GM03348 (cell line): ENCODE measurements around the gene RYR2.

ENCODE experiments used
- DNase-seq: peaks from one replicate; pipeline ENCODE4 v3.0.0; 2012; ENCODE audit warnings: low spot score

RYR2 gene

DNA sequence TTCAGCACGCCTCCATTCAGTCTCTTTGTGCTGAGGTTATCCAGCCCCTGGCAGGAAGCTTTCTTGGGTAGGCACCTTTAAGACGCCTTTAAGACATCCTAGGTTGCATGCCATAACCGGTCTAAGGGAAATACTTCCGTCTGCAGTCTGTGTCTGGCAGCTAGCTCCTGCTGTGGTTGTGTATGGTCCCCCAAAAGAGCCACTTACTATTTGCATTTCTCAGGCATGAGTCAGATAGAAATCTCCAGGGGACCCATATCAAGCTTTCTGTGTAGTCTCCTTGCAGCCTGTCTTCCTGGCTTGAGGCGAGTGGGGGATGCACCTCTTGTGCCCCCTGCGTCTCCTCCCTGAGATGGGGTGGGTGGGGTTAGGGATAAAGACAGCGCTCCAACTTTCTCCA is 10.0 kb upstream of the RYR2 start:
- DNase-seq = no peak

DNA sequence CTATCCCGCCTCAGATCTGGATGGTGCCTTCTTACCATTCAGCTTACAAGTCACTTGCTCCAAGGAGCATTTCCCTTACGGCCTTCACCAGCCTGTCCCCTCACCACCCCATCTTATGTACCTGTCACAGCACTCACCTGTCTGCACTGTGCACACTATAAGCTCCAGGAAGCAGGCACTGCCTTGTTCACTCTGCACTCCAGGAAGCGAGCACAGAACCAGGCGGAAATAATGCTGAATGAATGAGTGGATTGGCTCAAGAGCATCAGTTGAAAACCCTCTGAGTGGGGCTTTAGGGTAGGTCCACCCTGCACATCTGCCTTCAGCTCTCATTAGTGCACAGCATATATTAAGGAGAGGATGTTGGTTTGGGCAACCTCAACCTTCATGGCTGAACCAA is 8.9 kb upstream of the RYR2 start:
- DNase-seq = no peak

DNA sequence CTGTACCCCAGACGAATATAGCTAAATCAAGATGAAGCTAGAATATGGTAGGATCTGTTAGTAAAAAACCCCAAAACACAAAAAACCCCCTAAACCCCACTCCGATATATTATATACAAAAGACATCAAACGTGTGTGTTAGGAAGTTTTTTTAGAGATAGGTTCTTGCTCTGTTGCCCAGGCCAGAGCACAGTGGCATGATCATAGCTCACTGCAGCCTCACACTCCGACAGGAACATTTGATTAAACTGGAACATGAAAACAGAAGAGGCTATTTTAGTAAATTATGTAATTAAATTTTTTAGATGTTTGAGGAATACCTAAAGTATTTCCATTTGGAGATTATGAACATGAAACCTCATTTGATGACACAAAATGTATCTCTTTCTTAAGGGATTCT is 8.2 kb upstream of the RYR2 start:
- no peak for DNase-seq

DNA sequence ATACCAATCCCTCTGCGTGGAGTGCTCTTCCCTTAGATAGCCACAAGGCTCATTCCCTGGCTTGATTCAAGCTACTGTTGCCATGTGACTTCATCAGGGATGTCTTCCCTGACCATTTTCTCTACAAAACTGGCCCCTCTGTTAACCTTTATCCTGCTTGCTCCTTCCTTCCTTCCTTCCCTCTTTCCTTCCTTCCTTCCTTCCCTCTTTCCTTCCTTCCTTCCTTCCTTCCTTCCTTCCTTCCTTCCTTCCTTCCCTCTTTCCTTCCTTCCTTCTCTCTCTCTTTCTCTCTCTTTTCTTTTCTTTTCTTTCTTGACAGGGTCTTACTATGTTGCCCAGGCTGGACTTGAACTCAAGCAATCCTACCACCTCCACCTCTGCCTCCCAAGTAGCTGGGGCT is 6.2 kb upstream of the RYR2 start:
- no peak for DNase-seq

DNA sequence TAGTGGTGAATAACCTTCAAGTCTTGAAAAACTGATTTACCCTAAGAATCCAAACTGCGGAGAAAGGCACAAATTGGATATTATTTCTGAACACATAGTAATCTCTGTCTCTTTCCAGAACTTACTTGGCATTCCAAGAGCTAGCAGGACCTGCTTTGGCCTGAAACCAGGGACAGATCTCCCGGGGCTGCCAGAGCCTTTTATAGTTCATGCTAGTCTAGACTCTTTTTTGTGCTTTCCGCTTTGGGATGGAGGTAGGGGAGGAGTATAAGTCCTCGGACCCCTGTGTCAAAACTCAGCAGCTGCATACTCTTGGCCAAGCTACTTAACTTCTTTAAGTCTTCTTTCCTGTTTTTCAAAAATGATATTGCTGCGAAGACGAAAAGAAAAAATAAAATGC is 3.8 kb upstream of the RYR2 start:
- DNase-seq = no peak

DNA sequence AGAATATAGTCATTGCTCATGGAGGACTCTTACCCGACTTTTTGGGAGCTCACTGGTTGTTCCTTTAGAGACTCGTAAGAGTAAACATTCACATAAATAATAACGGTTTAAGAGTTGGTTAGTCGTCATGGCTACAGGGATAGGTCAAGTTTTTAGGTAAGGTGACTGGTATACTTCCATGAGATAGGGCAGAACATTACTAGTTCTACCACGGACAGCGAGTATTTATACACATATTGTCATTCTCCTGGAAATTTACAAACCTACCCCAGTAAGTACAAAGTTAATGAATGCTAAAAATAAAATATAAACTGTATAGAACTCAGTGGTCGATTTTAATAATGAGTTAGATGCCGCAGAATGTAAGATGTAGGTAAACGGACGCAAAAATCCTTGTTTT is 1.2 kb upstream of the RYR2 start:
- DNase-seq = no peak

DNA sequence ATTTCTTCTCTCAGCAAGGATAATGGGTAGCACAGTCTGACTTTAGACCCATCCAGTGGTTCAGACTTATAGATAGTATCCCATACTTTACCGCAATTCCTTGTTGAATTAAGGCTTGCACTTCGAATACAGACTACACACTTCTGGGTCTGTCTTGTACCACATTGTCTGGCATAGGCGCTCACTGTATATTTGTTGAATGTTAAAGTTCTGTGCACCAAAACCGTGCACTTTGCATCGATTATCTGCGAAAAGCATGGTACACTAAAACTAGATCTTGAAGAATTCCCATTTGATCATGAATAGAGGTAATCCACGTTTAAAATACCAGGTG is 556 bp upstream of the RYR2 start:
- no peak for DNase-seq

DNA sequence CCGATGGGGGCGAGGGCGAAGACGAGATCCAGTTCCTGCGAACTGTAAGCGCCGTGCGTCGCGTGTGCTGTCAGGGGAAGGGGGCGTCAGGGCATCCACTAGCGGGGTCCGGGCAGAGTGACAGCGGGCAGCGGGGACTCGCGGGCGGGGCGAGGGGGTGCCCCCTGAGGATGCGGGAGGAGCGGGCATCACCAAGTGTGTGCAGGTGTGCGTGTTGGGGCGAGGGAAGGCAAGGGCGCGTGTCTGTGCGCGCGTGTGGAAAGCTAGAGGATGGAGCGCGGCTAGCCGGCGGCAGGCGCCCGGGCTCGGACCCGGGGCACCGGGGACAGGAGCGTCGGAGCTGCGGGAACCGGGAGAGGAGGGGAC is 525 bp downstream of the RYR2 start:
- no peak for DNase-seq

DNA sequence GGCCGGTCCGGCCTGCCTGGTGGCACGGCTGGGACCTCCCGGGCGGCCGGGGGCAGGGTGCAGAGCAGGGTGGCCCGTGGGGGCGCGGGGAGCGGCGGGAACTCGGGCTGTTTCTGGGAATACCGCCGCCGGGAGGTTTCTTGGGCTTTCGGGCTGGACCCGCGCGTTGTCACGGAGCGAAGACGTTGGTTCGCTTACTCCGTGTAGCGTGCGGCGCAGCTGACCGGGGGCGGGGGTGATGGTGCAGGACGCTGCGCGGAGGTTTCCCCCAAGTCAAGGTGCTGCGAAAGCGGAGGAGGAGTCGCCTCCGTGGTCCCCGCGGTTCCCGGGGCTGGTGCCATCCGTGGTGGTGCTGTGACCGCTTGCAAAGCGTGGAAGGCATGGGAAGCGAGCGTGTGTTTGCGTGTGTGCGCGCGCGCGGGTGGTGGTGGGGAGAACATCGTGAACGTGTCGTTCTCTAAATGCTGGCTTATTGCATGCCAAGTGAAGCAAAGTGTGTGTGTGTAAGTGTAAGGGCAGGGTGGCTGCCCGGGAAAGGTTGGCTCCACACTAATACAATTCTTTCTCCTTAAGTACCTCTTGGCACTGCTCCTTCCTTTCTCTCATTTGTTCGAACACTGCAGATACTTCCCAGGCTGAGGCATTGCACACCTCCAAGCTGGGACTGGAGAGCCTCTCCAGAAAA is 1.1 kb downstream of the RYR2 start:
- no peak for DNase-seq

DNA sequence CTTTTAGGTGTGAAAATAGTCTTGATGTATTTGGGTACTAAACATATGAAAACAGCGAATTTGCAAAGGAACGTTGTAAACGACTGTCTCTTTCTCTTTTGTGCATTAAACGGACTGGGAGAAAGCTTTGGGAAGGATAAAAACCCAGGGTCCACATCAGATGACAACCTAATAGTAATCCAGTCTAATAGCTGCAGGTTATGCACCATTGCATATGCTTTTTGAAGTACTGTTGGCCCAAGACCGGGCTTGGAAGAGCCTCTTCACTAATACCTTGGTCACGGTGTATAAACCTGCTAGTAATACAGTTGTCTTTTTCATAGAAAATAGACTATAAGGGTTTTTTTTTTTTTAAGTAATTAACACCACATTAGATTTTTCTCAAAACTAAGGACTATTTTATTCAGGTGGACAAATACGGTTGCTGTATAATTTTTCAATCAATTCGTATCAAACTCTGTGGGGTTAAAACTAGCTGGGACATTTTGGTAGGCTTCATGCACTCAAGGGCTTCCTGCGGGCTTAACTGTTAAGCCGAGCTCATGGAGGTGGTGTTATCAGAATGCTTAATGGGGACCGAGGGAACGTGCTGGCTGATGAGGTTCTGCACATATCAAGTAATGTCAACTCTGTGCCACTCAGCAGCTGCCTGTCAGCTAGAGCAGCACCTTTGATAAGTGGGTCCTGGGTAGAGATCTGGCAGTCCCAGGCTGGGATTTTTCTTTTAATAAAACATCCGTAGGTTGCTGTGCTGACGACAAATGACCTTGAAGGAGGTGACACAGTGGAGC is 2.1 kb downstream of the RYR2 start:
- no peak for DNase-seq

DNA sequence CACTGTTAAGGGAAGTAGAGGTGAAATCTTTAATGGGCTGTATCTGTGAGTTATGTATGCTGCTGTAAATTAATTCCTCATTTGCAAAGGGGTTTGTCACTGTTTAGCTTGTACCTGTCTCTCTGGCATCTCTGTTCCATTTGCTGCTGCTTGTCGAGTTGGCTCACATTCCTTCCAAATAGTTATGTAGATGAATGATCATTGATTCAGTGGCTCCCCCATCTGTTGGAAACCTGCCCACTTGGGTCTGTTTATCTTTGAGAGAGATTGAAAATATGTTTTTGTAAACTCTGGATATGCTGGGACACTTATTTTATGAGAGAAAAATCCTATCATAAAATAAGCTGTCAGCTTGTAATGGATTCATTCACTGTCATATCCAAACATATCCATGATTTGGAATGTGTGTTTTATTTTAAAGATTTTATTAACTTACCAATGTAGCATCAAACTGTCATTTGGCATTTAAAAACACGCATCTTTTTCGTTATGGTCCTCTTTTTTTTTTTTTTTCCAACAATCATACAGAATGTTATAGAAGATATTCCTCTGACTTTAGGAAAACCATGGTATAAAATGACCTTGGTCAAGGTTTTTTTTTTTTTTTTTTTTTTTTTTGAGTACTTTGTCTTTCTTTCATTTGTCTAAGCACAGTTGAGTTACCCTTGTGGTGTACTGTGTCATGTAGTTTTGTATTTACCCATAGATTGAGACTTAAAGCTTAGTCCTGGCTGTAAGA is 3.5 kb downstream of the RYR2 start:
- DNase-seq = no peak

DNA sequence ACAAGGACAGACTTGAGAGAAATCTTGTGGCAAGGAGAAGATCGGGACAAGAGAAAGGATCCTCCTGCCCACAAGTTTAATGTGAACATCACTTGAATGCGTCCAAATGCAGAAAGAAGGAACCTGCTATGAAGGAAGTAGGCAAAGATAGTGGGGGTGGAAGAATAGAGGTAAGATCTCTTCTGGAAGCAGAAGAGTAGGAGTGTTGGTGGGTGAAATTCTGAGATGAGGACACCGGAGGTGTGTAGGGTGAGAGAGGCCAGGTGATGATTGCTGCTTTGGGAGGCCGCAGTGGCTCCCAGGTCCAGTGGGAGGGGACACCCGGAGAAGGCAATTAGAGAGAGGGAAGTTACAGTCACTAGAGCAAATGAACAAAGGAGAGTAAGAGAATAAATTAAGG is 6.8 kb downstream of the RYR2 start:
- DNase-seq = no peak

DNA sequence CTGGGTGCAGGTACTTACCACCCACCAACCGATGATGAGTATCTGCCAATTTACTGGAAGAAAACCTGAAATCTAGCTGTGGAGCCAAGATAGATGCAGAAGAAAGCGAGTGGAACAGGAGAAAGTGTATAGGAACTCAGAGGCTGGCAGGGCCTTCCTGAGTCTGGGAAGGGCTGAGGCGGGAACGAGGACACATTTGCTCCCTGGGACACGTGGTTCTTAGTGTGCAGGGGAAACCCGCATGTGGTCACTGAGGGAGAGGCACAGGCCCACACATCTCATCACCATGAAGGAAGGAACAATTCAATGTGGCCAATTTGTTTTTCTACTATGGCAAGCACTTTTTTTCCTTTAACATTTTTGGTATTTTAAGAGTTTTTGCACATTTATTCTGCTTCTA is 8.2 kb downstream of the RYR2 start:
- no peak for DNase-seq

DNA sequence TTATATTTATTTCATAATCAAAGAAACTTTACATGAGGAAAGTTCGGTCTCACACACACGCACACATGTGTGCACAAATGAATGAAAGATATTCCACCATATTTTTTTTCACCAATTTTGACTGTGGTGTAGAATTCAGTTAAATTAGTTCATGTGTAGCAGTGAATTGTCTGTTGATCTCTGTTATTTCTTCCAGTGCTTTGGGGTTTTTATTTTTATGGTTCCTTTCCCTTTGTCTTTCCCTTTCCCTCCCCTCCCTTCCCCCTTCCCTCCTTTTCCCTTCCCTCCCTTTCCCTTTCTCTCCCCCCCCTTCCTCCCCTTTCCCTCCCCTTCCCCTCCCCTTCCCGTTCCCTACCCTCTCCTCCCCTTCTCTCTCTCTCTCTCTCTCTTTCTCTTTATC is 8.9 kb downstream of the RYR2 start:
- DNase-seq = no peak

DNA sequence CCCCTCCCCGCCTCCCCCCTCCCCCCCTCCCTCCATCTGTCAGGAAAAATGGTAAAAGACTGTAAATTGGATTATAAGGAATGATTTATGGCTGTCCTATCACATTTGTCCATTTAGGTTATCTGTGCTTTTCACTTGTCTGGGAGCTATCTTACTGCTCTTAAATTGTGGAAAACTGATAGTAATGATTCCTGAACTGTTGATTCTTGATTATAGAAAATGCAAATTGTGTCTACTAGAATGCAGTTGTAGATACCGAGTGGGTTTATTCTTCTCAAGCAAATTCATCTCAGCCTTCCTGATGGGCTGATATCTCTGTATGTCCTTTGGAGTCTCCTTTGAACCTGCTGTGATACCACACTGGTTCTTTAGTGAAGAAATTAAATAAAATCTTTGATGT is 12.3 kb downstream of the RYR2 start:
- no peak for DNase-seq

DNA sequence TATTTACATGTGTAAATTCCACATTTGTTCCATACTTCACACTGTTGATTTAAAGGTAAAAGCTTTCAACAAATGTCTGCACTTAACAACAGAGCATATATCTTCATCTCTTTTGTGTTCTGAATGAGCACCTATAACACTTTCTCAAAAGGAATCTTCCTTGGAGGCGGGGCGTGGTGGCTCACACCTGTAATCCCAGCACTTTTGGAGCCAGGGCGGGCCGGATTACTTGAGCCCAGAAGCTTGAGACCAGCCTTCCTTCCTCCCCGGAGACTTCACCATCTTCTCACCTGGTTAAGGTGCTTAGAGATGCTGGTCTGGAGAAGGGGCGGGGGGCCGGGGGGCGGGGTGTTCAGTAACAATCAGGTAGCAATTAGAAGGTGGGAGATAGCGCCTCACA is 16.5 kb downstream of the RYR2 start:
- no peak for DNase-seq

DNA sequence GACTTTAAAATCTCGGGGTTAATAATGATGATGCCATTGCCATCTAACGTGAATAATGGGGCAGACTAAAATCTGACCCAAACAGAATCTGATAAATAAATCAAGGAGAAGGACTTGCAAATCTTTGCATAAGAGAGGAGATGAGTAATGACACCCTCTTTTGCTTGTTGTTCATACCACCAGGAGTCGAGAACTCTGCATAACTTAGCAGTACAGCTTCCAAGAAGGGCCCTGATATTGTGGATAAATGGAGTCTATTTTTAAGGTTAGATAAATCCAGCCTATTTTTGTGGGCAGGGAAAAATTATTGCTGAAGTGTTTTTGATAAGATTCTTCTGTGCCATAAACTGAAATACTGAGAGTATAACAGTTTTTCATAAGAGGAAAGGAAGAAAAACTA is 17.3 kb downstream of the RYR2 start:
- no peak for DNase-seq

DNA sequence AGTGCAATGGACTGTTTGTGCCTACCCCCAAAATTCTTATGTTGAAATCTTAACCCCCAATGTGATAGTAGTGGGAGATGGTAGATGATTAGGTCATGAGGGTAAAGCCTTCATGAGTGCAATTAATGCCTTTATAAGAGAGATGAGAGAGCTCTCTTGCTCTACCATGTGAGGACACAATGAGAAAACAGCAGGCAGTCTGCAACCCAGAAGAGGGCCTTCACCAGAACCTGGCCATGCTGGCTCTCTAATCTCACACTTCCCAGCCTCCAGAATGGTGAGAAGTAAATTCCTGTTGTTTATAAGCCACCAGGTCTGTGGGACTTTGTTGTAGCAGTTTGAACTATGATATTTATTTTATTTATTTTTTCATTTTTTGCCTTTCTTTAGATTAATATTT is 21.0 kb downstream of the RYR2 start:
- DNase-seq = no peak

DNA sequence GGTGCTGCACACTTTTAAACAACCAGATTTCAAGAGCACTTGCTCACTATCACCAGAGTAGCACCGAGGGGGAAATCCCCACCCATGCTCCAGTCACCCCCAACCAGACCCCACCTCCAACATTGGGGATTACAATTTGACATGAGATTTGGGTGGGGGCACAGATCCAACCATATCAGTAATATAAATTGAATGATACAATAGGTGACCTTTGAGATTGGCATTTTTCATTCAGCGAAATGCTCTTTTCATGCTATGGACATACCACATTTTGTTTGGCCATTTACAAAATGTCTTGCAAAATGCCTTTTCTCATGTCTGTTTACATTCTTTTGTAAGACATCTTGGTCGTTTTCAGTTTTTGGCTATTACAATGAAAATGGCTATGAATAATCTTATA is 23.9 kb downstream of the RYR2 start:
- DNase-seq = no peak

DNA sequence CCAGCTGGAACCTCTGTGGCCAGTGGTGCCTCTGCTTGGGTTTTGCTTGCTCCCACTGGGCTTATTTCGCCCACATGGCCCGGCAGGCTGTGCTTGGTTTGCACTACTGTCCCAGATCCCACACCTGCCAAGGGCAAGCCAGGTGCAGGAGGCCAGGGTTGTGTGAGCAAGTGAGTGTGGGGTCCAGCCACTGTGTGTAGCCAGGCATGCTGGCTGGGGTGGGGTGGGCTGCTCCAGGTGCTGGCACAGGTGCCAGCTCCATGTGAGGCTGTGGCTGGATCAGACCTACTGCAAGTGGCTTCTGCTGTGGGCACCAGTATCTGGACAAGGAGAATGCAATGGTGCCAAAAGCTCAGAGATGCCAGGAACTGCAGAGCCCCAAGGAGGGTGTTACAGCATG is 28.5 kb downstream of the RYR2 start:
- no peak for DNase-seq

DNA sequence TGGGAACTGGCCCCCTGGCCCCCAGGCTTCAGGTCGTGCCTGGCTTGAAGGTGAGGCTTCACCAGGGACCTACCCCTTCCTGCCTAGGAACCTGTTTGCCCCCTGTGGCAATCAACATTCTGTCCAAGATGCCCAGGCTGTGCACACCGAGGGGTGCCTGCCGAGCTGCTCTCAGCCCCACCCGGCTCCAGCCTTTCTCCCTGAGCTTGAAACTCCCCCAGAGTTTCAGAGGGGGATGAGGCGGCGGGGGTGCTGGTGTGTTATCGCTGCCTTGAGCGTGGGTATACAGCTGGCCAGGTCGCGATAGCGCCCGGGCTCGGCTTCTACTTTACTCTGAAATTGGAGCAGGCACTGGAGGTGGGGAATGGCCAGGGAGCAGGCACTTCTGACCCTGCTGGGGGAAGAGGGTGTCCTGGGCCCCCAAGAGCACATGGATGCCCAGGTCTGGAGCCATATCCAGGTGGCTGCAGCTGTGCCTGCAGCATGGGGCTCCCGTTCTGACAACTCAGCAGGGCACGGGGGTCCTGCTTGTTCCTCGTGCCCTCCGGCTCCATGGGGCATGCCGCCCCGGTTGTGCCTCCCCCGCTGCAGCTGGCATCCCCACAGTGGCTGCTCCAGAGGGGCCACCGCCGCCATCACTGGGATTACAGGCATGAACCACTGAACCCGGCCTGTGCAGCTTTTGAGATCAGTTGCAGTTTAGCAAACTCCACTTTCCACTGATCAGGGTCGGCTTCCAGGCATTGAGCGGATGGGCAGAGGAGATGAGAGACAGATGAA is 29.8 kb downstream of the RYR2 start:
- no peak for DNase-seq

DNA sequence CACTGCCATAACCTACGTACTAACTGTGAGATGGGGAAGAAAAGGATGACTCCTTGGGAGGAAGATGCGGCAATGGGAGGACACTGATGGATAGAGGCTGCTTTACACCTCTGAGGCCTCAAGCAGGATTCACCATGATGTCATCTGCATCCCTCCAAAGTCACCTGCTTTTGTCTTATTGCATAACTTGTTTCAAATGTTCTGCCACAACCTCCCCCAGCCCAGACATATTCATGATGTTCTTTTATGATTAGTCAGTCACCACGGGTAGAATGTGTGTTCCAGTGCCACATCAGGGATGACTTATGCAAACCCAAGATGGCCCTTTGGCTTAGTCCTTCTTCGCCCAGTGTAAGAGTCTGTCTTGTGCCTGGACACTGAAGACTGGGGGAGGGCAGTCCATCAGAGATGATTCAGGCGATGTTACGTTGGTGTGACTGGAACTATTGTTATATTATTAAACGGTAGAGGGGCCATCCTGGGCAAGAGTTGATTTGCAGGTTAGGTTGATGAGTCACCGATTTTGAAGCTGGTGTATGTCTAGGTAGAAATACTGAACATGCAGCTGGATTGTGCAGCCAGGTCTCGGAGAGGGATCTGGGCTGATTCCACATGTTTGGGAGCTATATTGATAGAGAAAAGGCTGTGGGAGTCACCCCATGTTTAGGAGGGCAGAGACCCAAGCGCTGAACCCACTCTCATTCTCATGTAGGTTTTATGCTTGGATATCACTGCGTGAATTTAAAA is 32.6 kb downstream of the RYR2 start:
- no peak for DNase-seq
